T-helper 9 cell (primary cell): ENCODE measurements around the gene CHAD.

Experiments
- DNase-seq: peaks from one replicate; pipeline ENCODE4 v3.0.0-alpha.2; 2020

CHAD gene

GRCh38 chr17:50472286-50472685, 3.6 kb upstream of the CHAD start:
- no peak for DNase-seq

- DNase-seq = no peak
Measured at GRCh38 chr17:50471009-50471905, 2.6 kb upstream of the CHAD start.

GRCh38 chr17:50470426-50470825, 1.7 kb upstream of the CHAD start:
- DNase-seq = no peak

GRCh38 chr17:50469671-50470305, 1.1 kb upstream of the CHAD start:
- no peak for DNase-seq

GRCh38 chr17:50469208-50469605, 527 bp upstream of the CHAD start:
- DNase-seq = no peak

- DNase-seq = no peak
Measured at GRCh38 chr17:50467855-50468303, 801 bp downstream of the CHAD start.

- no peak for DNase-seq
Measured at GRCh38 chr17:50467114-50467854, 1.4 kb downstream of the CHAD start.

- DNase-seq = no peak
Measured at GRCh38 chr17:50466371-50467113, 2.1 kb downstream of the CHAD start.

- DNase-seq = no peak
Measured at GRCh38 chr17:50465635-50466034, 3.0 kb downstream of the CHAD start.

GRCh38 chr17:50465171-50465570, 3.5 kb downstream of the CHAD start:
- DNase-seq = no peak

- DNase-seq = no peak
Measured at GRCh38 chr17:50464736-50465135, 3.9 kb downstream of the CHAD start.

- DNase-seq = no peak
Measured at GRCh38 chr17:50464121-50464520, 4.6 kb downstream of the CHAD start.

GRCh38 chr17:50462446-50462845, 6.2 kb downstream of the CHAD start:
- no peak for DNase-seq

GRCh38 chr17:50461550-50462132, 7.0 kb downstream of the CHAD start:
- DNase-seq = no peak

- no peak for DNase-seq
Measured at GRCh38 chr17:50460831-50461526, 7.7 kb downstream of the CHAD start.

- no peak for DNase-seq
Measured at GRCh38 chr17:50459756-50460155, 8.9 kb downstream of the CHAD start.

- no peak for DNase-seq
Measured at GRCh38 chr17:50458701-50459676, 9.7 kb downstream of the CHAD start.

- no peak for DNase-seq
Measured at GRCh38 chr17:50458270-50458669, 10.4 kb downstream of the CHAD start.

GRCh38 chr17:50457621-50458020, 11.1 kb downstream of the CHAD start:
- no peak for DNase-seq

- DNase-seq = no peak
Measured at GRCh38 chr17:50453901-50454300, 14.8 kb downstream of the CHAD start.
